IMR-90 (cell line): ENCODE measurements around the gene OPCML. TPM values are rescaled to one million over a fixed set of nuclear protein-coding genes. Genes with fewer than 3 reads are reported as not detected.

Source experiments
- ATAC-seq: fragments of 200-7000 bp; cut with Tn5 transposase; 2 replicates; pipeline ENCODE4 v1.9.1; 2020; ENCODE audit warnings: low read depth, mild to moderate bottlenecking, moderate library complexity
- BruUV-seq: library from RNA; stranded (reverse); fragments of 400-500 nt; replicated peaks from 2 replicates; lab custom pipeline; 2021; lab: Mats Ljungman, UMichigan
- CTCF ChIA-PET: fragments of 300-600 bp; formaldehyde crosslinking; extraction: SDS; loops from one replicate; lab custom pipeline; 2021; ENCODE audit warnings: antibody characterized with exemption; lab: Yijun Ruan, JAX
- POLR2A ChIA-PET: fragments of 300-600 bp; sonication (Branson Sonifier 250); formaldehyde crosslinking; loops from one replicate; lab custom pipeline; 2022; ENCODE audit warnings: antibody characterized with exemption; ENCODE audit not compliant: unreplicated experiment; lab: Charles Lee
- DNase-seq: peaks from one replicate; pipeline ENCODE4 v3.0.0; 2013
- H2AFZ ChIP-seq: replicated peaks from 2 replicates; pipeline ENCODE3; 2013; ENCODE audit warnings: low read length, mild to moderate bottlenecking; ENCODE audit not compliant: poor library complexity
- H2AK5ac ChIP-seq: 2 replicates; pipeline ENCODE4 v1.6.1; 2013; ENCODE audit warnings: low read depth, low read length, inconsistent platforms
- H2AK9ac ChIP-seq: replicated peaks from 2 replicates; pipeline ENCODE3; 2013; ENCODE audit warnings: mild to moderate bottlenecking, low read depth, low read length, moderate library complexity; ENCODE audit not compliant: poor library complexity
- H2BK120ac ChIP-seq: 2 replicates; pipeline ENCODE4 v1.6.1; 2013; ENCODE audit warnings: low read depth, low read length, inconsistent platforms
- H2BK15ac ChIP-seq: 3 replicates; pipeline ENCODE4 v1.6.1; 2013; ENCODE audit warnings: low read depth, low read length, inconsistent platforms
- H2BK20ac ChIP-seq: 2 replicates; pipeline ENCODE4 v1.6.1; 2013; ENCODE audit warnings: low read depth, mild to moderate bottlenecking, inconsistent platforms, low read length, moderate library complexity
- H2BK5ac ChIP-seq: 2 replicates; pipeline ENCODE4 v1.6.1; 2013; ENCODE audit warnings: mild to moderate bottlenecking, low read depth, low read length, inconsistent platforms; ENCODE audit not compliant: poor library complexity, severe bottlenecking
- H3K14ac ChIP-seq: replicated peaks from 2 replicates; pipeline ENCODE4 v1.6.1; 2013; ENCODE audit warnings: low read depth, low read length, inconsistent platforms
- H3K18ac ChIP-seq: 2 replicates; pipeline ENCODE4 v1.6.1; 2013; ENCODE audit warnings: low read depth, low read length, control low read depth
- H3K23ac ChIP-seq: 2 replicates; pipeline ENCODE4 v1.6.1; 2013; ENCODE audit warnings: low read depth, low read length, inconsistent platforms
- H3K27ac ChIP-seq: 2 replicates; pipeline ENCODE4 v1.5.1; 2013; ENCODE audit warnings: mild to moderate bottlenecking, control low read depth, low read length; ENCODE audit not compliant: insufficient read depth
- H3K27me3 ChIP-seq: 2 replicates; pipeline ENCODE4 v1.6.1; 2013; ENCODE audit warnings: low read length; ENCODE audit not compliant: control insufficient read depth, insufficient read depth
- H3K36me3 ChIP-seq: 2 replicates; pipeline ENCODE4 v1.6.1; 2013; ENCODE audit warnings: low read length, mixed read lengths; ENCODE audit not compliant: control insufficient read depth, insufficient read depth
- H3K4ac ChIP-seq: 2 replicates; pipeline ENCODE4 v1.6.1; 2013; ENCODE audit warnings: low read depth, low read length, inconsistent platforms
- H3K4me1 ChIP-seq: 2 replicates; pipeline ENCODE4 v1.6.1; 2013; ENCODE audit warnings: low read length, mixed read lengths; ENCODE audit not compliant: control insufficient read depth, insufficient read depth
- H3K4me2 ChIP-seq: 2 replicates; pipeline ENCODE4 v1.6.1; 2013; ENCODE audit warnings: low read depth, mild to moderate bottlenecking, control low read depth, low read length, moderate library complexity
- H3K4me3 ChIP-seq: 2 replicates; pipeline ENCODE4 v1.5.1; 2013; ENCODE audit warnings: low read depth, mild to moderate bottlenecking, control low read depth, low read length, moderate library complexity; ENCODE audit not compliant: insufficient read depth
- H3K56ac ChIP-seq: 2 replicates; pipeline ENCODE4 v1.6.1; 2013; ENCODE audit warnings: low read length, inconsistent platforms; ENCODE audit not compliant: insufficient read depth; ENCODE audit errors: extremely low read depth
- H3K79me1 ChIP-seq, 2 experiments: 2 replicates each; pipeline ENCODE4 v1.6.1; 2013; ENCODE audit warnings: low read length in 2 of 2, inconsistent platforms in 1 of 2, low read depth in 1 of 2
- H3K9ac ChIP-seq: 2 replicates; pipeline ENCODE4 v1.6.1; 2013; ENCODE audit warnings: low read depth, low read length, control low read depth
- H3K9me1 ChIP-seq: 2 replicates; pipeline ENCODE4 v1.6.1; 2013; ENCODE audit warnings: low read length, inconsistent platforms; ENCODE audit not compliant: insufficient read depth
- H3K9me3 ChIP-seq: 2 replicates; pipeline ENCODE4 v1.6.1; 2013; ENCODE audit warnings: low read length; ENCODE audit not compliant: control insufficient read depth, insufficient read depth
- H4K20me1 ChIP-seq: 2 replicates; pipeline ENCODE4 v1.6.1; 2013; ENCODE audit warnings: low read length, inconsistent platforms; ENCODE audit not compliant: insufficient read depth
- H4K5ac ChIP-seq: 2 replicates; pipeline ENCODE4 v1.6.1; 2013; ENCODE audit warnings: mild to moderate bottlenecking, low read depth, low read length, control low read depth
- H4K8ac ChIP-seq, 2 experiments: 2 replicates each; pipeline ENCODE4 v1.6.1; 2013; ENCODE audit warnings: low read depth in 2 of 2, low read length in 2 of 2, control low read depth in 1 of 2, inconsistent platforms in 1 of 2
- H4K91ac ChIP-seq: 2 replicates; pipeline ENCODE4 v1.6.1; 2013; ENCODE audit warnings: low read depth, low read length, inconsistent platforms; ENCODE audit not compliant: insufficient read depth
- BHLHE40 ChIP-seq: fragments of 150-350 bp; IDR thresholded peaks from 2 replicates; pipeline ENCODE4 v1.6.1; 2016; ENCODE audit warnings: mild to moderate bottlenecking, low read depth, low read length
- CTCF ChIP-seq: conservative IDR thresholded peaks from 2 replicates; pipeline ENCODE4 v1.5.1; 2012; ENCODE audit warnings: mild to moderate bottlenecking, low read depth, low read length, improper control_type of control experiment
- ELK1 ChIP-seq: fragments of 150-350 bp; IDR thresholded peaks from 2 replicates; pipeline ENCODE4 v1.6.1; 2016; ENCODE audit warnings: low read depth, mild to moderate bottlenecking, low read length, moderate library complexity, borderline replicate concordance
- MXI1 ChIP-seq: IDR thresholded peaks from 2 replicates; pipeline ENCODE4 v1.6.1; 2012; ENCODE audit warnings: low read depth, mild to moderate bottlenecking, low read length, moderate library complexity, borderline replicate concordance
- RAD21 ChIP-seq: IDR thresholded peaks from 2 replicates; pipeline ENCODE4 v1.6.1; 2012; ENCODE audit warnings: low read length, improper control_type of control experiment
- RFX5 ChIP-seq: IDR thresholded peaks from 2 replicates; pipeline ENCODE4 v1.8.0; 2012; ENCODE audit warnings: low read depth, mild to moderate bottlenecking, low read length, moderate library complexity
- SMC3 ChIP-seq: fragments of 150-350 bp; IDR thresholded peaks from 2 replicates; pipeline ENCODE4 v1.6.1; 2016; ENCODE audit warnings: low read depth, mild to moderate bottlenecking, antibody characterized with exemption, low read length, moderate library complexity
- USF2 ChIP-seq: fragments of 150-350 bp; IDR thresholded peaks from 2 replicates; pipeline ENCODE4 v1.6.1; 2017; ENCODE audit warnings: mild to moderate bottlenecking, antibody characterized with exemption, low read length, low read depth
- WGBS, 2 experiments: methylation state at CpG; one replicate each; pipeline versions ENCODE4 v1.1.5 to v1.1.7; 2013; ENCODE audit warnings: missing lambda C conversion rate in 2 of 2; ENCODE audit not compliant: insufficient read length in 1 of 2; ENCODE audit errors: extremely low coverage in 2 of 2; 5-methylcytosine and 5-hydroxymethylcytosine counted together
- dilution Hi-C: fragments of 300-500 bp; cut with HindIII; formaldehyde crosslinking; loops from one replicate; pipeline ENCODE4 v1.14.3; 2018; ENCODE audit warnings: low sequenced_read_pairs; ENCODE audit not compliant: unreplicated experiment
- in situ Hi-C: fragments of 300-500 bp; cut with MboI; formaldehyde crosslinking; loops from 3 replicates; pipeline ENCODE4 v1.14.3; 2019; ENCODE audit warnings: low sequenced_read_pairs, inconsistent platforms, mixed read lengths
- intact Hi-C: fragments of 100-400 bp; cut with micrococcal nuclease; formaldehyde crosslinking; loops from 2 replicates; pipeline ENCODE4 v1.10.0; 2022
- polyA plus RNA-seq, 3 experiments: library from polyadenylated mRNA; depleted of rRNA; stranded (reverse); fragments of >200 nt; gene quantifications; 2 replicates each; pipeline ENCODE4 v1.2.3, GENCODE V29; 2012; ENCODE audit warnings: low replicate concordance in 1 of 3
- total RNA-seq: library from RNA; depleted of rRNA; stranded (reverse); fragments of >200 nt; gene quantifications from 2 replicates; pipeline ENCODE4 v1.2.3, GENCODE V29; 2012

Gene OPCML
- total and polyA plus RNA-seq, 2 of the 4 experiments (the other 2 are of a cell fraction): under 0.01 to 2.6 TPM

- dilution Hi-C loops: no loop called here
- Histone ChIP-seq H2BK20ac (no peak overlapping the region), H3K27ac (no peak overlapping the region), H3K18ac (no peak overlapping the region), H3K36me3 (no peaks in the 10 kb centered on the region), H3K23ac (no peak overlapping the region), H3K9ac (no peak overlapping the region), H3K9me3 (peaks cover 22% of the 10 kb centered on the region), H3K9me1 (no peaks in the 10 kb centered on the region), H3K14ac (no peak overlapping the region), H3K4ac (no peak overlapping the region), H4K91ac (no peak overlapping the region), H3K27me3 (no peaks in the 10 kb centered on the region), H2BK120ac (no peak overlapping the region), H2AK9ac (no peak overlapping the region), H2AFZ (no peak overlapping the region), H3K4me3 (no peak overlapping the region), H3K56ac (no peak overlapping the region), H2AK5ac (no peak overlapping the region), H4K5ac (no peak overlapping the region), H2BK15ac (no peak overlapping the region), H4K20me1 (no peaks in the 10 kb centered on the region), H3K4me1 (no peaks in the 10 kb centered on the region), H3K4me2 (no peak overlapping the region), H4K8ac (no peak overlapping the region), H2BK5ac (no peak overlapping the region), H3K79me1 (no peaks in the 10 kb centered on the region)
- intact Hi-C loops: loop anchor here (10.0 kb wide), 1 partner anchor 1732 kb away; no protein-coding TSS in a partner anchor
- ChIA-PET POLR2A (no interaction called here), CTCF (no interaction called here)
- no TSS peak for BruUV-seq
- WGBS, 2 experiments: 0% methylated on average over 1 of the region's 6 CpGs; no CpG with 5 or more reads in 1 of the 2 experiments
- in situ Hi-C loops: no loop called here
- DNase-seq (no peak), ATAC-seq (no peak)
- TF ChIP-seq RFX5: no peak
- TF ChIP-seq SMC3: no peak
- TF ChIP-seq CTCF: no peak
- TF ChIP-seq MXI1: no peak
- TF ChIP-seq BHLHE40: no peak
- no peak for TF ChIP-seq RAD21
- no peak for TF ChIP-seq ELK1
- TF ChIP-seq USF2: no peak
Measured at GRCh38 chr11:133266986-133267385, 265.3 kb downstream of the OPCML start.
